Endometrial microvascular endothelial cells (primary cell): ENCODE measurements around the gene CFAP99. TPM values are rescaled to one million over a fixed set of nuclear protein-coding genes. Genes with fewer than 3 reads are reported as not detected.
"Not testable (repeated sequence)": the region's sequence is repeated elsewhere in the genome, so short reads cannot be mapped to it uniquely, and the experiment has no call there.

Experiments used
- in situ Hi-C: cut with HindIII; loops from 2 replicates; pipeline ENCODE4 v1.10.0; 2017; ENCODE audit warnings: low sequenced_read_pairs, low pct_unique_long_range_greater_than_20kb; ENCODE audit errors: inconsistent ontology term
- total RNA-seq: library from RNA; depleted of rRNA; stranded (reverse); fragments of >200 nt; gene quantifications from one replicate; pipeline ENCODE4 v1.2.3, GENCODE V29; 2015; ENCODE audit errors: inconsistent ontology term

The CFAP99 gene
- total RNA-seq: not detected

DNA sequence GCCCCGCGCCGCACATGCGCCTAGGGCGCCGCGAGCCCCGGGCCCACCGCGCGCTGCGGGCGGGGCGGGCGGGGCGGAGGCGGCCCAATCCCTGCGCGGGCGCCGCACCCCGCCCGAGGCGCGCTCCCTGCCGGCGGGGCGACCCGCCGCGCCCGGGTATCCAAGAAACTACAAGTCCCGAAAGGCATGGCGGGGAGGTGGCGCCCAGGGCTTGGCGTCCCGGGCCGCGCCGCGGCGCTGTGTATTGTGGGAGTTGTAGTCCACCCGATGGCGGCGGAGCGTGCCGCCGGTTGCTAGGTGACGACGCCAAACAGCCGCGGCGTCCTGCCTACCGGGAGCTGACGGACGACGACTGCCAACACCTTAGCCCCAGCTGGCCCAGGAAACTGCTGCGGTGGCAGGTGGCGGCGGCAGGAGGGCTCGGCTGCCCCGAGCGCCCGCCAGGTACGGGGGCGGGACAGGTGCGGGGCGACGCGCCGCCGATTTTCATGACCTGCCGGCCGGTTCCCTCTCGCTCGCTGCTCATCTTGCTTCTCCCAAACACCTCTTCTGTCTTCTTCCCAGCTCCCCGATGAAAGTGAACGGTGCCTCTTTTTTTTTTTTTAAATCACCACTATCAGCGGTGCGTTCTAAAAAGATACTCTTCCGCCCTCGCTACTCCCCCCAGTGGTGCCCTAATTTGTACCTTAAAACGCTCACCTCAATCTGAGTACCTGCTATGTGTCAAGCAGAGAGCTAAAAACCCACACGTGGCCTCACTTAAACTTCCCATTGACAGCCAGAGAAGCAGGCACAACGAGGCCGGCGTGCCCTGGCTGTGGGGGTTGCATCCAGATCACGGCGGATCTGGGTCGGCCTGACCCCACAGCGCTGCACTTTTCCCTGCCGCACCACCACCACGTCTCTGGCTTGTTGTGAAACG lies at the start of gene CFAP99:
CFAP99 (plus strand) TSS at position 306 of the 922 bp plus-strand sequence.
- in situ Hi-C loops: no loop called here

DNA sequence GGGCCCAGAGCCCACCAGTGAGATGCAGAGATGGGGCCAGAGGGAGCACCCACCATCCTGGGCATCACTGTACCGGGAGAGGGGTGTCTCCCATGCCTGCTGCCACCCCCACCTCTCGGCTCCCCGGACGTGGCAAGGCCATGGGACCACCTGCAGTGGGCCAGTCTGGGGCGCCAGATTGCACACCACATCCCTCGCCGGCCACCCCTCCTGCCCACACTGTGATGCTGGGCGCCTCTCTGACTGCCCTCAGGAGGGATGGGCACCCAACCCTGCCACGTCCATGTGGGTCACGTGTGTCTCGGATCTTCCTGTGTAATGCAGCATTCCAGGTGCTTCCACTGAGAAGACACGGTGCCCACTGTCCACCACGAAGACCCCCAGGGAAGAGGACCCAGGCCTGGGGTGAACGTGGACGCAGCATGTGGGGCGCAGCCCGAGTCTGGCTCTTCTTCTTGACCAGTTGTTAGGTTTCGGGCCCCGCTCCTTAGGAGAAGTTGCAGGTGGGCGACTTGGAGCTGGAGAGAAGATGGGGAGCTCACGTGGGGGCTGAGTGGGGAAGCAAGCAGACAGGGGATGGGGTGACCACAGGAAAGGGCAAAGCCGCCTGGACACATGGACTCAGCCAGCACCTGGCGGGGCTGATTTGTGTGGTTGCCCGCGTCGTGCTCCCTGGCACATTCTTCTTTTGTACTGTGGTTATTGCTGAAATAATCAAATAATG lies 48.0 kb upstream of the CFAP99 start:
- in situ Hi-C loops: no loop called here

DNA sequence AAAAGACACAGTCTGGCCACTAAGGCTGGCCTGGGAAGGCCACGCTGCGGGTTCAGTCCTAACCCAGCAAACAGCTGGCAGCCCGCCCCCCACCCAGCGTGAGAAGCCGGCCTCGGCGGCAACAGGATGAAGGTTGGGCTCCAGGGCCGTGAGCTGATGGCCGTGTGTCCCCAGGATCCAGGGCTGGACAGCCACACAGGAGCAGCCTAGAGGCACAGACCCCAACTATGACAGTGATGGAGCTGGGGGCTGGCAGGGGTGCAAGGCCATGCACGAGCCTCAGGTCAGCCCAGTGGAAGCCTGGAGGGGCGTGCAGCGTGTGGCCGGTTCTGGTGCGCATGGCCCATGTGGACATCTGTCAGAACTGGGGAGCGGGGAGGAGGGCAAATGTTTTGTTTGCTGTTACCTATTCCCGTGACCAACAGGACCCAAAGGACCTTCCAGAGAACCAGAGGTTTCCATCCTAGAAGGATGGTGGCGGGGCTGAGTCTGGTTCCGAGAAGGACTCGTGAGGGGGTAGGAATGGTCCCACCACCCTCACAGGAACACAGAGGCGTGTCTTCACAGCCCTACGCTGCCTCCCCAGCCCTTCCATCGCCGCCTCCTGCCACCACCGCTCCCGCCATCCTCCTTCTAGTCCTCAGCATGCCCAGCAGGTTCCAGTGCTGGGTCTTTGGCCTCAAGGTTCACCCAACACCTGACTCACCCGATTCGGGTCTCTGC lies 46.8 kb upstream of the CFAP99 start:
- in situ Hi-C loops: no loop called here

DNA sequence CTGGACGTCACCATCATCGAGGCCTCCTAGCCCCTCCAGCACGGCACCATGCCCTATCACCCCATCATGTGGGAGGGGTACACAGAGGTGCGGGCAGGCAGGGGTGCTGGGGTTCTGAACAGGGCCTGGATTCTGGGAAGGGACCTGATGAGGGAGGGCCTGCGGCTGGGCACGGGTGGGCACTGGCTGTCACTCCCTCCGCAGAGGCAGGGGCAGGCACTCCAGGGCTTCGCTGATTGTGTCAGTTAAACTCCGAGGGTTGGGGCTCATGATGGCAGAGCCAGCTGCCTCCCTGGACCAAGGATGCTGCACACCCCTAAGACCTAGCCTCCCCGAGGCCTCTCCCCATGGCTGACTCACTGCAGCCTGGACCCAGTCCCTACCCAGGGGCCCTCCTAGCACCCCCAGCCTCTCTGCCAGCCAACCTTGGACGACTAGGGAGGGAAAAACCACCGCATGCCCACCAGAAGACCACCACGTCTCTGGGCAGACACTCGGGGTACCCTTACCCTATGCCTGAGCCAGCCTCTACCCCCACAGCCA lies 46.2 kb upstream of the CFAP99 start:
- in situ Hi-C loops: no loop called here

DNA sequence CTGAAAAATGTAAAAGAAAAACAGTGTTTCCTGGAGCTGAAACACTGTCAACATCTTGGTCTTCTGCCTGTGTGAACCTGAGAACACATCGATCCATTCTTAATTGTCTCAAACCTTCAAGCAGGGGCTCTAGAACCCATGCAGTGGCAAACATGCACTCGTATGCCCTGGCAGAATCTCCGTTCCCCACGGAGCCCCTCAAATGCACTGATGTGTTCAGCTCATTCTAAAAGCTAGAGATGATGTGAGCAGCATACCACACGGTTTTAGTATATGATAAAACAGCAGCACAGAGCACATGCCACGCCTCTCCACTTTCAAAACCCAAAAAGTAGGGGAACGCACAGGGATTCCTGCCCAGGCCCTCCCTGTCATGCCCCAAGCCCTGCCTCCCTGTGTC lies 45.2 kb upstream of the CFAP99 start:
- in situ Hi-C loops: no loop called here

DNA sequence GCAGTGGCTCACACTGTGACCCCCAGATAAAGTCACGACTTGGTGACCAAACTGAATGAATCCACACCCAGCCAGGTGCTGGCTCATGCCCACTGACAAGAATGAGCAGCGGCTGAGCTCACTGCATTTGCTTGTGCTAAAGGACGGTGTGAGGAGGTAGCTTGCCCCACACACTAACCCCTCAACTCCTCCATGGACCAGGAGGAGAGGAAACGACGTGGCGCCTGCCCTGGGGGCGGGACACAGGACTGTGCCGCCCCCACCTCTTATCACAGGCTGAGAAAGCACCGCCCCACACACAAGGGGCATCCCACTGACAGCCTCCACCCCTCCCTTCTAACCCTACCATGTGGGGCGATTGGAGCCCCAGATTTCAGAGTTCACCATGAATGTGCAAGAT lies 43.3 kb upstream of the CFAP99 start:
- in situ Hi-C loops: no loop called here

DNA sequence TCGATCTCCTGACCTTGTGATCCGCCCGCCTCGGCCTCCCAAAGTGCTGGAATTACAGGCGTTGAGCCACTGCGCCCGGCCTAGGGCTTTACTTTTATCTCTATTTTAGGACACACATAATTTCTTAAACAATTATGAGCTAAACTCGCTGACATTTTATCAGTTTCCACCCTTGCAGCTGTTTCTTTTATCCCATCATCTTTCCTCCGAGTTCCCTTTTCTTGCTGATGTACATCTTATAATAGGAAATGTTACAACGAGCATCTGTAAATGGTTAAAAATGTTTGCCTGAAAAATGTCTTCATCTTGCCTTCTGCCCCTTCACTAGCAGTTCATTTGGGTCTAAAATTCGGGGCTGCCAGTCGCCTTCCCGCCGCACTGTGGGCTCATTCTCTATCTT lies 41.5 kb upstream of the CFAP99 start:
- in situ Hi-C loops: no loop called here

DNA sequence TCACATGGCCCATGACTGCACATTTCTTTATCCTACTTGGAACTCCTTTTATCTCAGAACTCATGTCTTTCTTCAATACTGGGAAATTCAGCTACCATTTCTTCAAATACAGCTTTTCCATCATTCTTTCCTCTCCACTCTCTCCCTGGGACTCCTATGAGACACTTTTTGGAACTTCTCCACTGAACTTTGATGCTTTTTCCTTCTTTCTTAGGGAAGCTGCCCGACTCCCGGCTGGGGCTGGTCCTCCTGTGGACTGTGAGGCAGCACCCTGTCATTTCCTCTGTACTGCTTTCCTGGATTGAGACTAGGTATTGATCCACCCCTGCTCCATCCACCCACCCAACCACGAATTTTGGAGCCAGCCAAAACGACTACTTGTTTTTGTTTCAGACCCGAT lies 40.4 kb upstream of the CFAP99 start:
- in situ Hi-C loops: no loop called here

DNA sequence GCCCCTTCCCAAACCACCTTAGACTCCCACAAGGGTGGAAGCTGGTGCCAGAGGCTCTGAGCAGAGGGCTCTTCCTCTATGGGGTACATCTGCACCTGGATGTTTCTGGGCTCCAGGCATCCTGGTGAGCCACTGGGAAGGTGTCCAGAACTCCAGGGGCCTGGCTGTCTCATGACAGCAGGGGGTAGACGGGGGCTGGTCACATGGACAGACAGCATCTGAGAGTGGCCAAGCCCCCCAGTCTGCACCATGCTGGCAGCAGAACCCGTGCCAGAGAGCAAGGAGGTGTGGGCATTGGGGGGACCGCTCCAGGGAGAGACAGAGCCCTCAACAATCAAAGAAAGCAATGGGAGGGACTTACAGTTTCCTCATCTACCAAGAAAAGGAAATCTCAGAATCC lies 39.9 kb upstream of the CFAP99 start:
- in situ Hi-C loops: no loop called here

DNA sequence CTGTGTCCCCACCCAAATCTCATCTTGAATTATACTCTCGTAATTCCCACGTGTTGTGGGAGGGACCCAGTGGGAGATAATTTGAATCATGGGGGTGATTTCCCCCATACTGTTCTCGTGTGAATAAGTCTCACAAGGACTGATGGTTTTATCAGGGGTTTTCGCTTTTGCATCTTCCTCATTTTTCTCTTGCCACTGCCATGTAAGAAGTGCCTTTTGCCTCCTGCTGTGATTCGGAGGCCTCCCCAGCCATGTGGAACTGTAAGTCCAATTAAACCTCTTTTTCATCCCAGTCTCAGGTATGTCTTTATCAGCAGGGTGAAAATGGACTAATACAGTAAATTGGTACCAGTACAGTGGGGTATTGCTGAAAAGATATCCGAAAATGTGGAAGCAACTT lies 38.2 kb upstream of the CFAP99 start:
- in situ Hi-C loops: not testable (repeated sequence)

DNA sequence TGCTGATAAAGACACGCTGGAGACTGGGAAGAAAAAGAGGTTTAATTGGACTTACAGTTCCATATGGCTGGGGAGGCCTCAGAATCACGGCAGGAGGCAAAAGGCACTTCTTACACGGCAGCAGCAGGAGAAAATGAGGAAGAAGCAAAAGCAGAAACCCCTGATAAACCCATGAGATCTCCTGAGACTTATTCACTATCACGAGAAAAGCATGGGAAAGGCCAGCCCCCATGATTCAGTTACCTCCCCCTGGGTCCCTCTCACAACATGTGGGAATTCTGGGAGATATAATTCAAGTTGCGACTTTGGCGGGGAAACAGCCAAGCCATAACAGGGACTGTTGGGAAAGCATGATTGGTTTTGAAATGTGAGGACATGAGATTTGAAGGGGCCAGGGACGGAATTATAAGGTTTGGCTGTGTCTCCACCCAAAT lies 36.0 kb upstream of the CFAP99 start:
- in situ Hi-C loops: not testable (repeated sequence)

DNA sequence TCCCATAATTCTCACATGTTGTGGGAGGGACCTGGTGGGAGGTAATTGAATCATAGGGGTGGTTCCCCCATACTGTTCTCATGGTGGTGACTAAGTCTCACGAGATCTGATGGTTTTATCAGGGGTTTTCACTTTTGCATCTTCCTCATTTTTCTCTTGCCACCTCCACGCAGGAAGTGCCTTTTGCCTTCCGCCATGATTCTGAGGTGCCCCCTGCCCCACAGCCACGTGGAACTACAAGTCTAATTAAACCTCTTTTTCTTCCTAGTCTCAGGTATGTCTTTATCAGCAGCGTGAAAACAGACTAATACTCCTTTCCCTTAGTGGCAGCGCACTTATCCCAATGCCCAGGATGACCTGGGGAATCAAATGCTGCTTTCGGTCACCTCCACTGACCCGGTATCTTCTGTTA lies 35.5 kb upstream of the CFAP99 start:
- in situ Hi-C loops: not testable (repeated sequence)

DNA sequence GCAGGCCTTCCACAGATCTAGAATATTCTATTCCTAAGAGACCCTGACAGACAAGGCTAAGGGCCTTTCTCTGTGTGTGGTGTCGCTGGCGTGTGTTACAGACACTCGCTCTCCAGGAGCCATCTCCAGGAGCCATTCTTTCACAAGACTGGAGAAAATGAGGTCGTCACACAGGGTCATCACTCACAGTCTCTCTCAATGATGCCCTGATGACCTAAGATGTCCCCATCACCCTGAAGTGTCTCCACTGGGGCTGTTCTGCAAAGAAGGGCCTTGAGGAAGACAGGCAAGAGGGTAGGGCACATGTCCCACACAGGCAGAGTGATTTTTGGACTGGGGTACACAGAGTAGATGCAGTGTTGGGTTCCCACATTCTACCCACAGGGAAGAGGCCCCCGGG lies 35.0 kb upstream of the CFAP99 start:
- in situ Hi-C loops: no loop called here

DNA sequence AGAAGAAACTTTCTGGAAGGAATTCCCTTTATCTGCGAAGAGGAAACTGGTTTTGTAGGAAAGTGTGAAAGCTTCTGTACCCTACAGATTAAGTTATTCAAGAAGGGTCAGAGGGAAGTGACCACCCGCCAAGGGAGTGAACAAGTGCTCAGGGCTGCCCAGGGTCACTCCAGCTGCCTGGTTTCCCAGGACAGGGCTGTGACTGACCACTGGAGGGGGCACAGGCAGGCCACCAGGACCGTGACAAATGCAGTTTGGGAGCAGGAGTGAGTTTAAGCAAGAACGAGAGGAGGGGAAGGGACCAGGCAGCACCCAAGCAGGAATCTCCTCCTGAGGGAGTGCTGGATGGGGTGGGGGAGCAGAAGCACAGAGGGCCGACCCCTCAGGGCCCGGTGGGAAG lies 34.5 kb upstream of the CFAP99 start:
- in situ Hi-C loops: no loop called here

DNA sequence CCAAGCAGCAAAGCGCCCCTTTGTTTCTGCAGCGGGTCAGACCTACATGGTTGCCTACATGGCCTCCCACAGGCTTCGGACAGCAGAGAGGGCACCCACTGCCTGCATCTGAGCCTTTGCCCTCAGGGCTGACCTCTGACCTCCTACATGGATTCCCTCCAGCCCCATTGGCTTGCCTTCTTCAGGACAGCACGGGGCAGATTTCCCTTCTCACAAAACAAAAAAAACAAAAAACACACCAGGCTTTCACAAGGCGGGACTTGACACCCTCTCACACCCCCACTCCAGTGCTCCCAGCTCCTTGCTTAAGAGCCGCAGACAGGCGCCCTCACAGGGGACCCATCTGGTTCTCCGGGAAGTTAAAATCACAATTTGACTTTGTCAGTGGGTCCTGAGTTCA lies 33.2 kb upstream of the CFAP99 start:
- in situ Hi-C loops: no loop called here

DNA sequence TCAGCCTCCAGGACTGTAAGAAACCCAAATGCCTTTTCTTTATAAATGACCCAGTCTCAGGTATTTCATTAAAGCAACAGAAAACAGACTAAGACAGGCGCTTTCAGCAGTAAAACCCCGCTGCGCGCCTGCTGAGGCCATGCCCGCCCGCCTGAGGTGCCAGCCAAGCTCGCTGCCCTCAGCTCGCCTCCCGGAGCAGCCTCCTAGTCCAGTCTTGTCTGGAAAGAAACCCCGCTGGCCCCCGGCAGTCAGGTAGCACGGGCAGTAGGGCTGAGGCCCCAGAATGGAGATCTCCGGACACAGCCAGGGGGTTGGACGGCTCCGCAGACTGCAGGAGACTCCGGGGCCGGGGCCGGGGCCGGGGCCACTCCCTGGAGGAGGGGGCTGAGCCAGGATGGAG lies 32.0 kb upstream of the CFAP99 start:
- in situ Hi-C loops: no loop called here

DNA sequence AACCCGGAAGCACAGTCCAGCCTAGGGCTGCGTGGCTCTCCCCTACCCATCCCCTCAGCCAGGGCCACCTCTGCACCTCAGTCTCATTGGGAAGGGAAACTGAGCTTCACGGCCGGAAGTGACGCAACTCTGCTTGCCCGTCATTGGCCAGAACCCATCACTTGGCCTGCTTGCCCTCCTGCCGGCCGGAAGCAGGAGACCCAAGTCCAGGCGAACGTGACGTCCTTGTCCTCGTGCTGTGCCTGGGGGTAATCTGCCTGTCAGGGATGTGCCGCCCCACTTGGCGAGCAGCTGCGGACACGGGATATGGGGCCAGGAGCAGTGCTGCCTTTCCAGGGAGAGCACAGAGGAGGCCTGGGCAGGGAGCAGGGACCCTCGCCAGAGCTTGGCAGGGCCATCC lies 31.5 kb upstream of the CFAP99 start:
- in situ Hi-C loops: no loop called here

DNA sequence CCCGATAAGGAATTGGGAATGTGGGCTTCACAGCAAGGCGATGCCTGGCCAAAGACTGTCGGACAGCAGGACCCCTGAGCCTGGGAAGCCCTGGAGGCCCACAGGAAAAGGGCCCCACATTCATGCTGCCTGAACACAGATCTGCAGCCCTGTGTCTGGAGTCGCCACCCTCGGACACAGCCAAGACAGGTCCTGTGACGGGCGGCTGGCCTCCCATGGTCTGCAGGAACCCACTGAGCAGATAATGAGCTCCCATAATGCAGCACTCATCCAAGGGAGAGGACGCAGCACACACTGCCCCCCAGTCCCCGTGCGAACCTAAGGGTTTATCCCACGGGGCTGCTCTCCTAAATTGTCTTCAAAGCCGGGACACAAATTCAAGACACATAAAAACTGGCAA lies 30.9 kb upstream of the CFAP99 start:
- in situ Hi-C loops: no loop called here

DNA sequence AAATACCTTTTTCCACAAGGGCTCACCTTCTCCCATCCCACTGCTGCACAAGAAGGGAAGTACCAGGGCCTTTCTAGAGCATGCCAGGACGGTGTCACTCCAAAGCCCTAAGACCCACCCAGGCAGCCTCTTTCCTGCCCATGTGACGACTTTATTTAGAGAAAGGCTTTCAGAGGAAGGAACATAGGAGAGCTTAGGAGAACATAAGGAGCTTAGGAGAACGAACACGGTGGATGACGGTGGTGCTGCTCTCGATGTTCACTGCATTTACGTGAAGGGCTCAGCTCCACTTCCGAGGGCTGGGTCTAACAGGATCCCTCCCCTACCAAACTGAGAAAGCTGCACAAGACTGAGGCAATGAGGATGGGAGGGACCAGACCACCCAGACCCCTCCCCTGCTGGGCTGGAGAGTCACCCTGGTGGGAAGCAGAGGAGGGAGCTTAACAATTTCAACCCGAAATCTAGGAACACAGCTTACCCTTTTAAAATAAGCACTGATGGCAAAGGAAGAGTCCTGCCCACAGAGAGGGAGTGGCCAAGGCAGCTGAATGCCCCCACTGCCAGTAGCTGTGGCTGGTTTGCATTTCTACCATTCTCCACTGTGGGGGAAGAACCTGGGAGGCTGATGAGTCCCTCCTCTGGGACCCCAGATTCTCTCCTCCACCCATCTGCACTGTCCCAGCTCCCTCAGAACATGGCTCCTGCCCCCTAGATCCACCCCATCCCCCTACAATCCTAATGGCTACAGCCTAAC lies 30.1 kb upstream of the CFAP99 start:
- in situ Hi-C loops: no loop called here
